ENCODE data around the gene MRPL36. TPM values are rescaled to one million over a fixed set of nuclear protein-coding genes. Genes with fewer than 3 reads are reported as not detected.

Gene MRPL36
- total and polyA plus RNA-seq, 8 donors = 20.7 to 38.4 (median 29.0) TPM

DNA sequence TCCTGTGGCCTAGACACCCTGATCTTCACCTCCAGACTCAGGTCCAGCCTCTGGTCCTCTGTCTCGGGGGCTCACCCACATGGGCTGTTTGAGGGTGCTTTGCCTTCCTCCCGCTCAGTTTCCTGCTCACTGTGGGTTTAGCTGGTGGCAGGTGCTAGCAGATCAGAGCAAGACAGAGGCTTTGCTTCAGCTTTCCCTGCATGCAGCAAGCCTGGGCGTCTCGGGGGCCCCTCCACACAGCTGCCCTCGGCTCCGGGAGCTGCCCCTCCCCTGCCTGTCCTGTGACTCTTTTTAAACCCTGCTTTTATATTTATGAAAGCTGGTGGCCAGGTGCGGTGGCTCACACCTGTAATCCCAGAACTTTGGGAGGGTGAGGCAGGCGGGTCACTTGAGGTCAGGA lies 14.6 kb downstream of the MRPL36 start:
- Histone ChIP-seq H3K4me3 (no peak overlapping the region), H3K9me3 (no peaks in the 10 kb centered on the region), H3K4me1 (no peaks in the 10 kb centered on the region), H3K27me3 (peaks cover 0 to 55% of the 10 kb centered on the region in 2 donors), H3K36me3 (no peaks in the 10 kb centered on the region), H3K27ac (no peak overlapping the region)
- DNase-seq (peak in 1 of 4 donors; percentile 55), ATAC-seq (no peak)
- intact Hi-C loops (cut with DNase I) = no loop called here
- no peak for TF ChIP-seq CTCF (IDR thresholded peaks at IDR 0.05)

GRCh38 chr5:1784197-1785050 lies 15.2 kb downstream of the MRPL36 start:
- no peaks in the 10 kb centered on the region for H3K36me3 ChIP-seq
- H3K4me3 ChIP-seq = no peak overlapping the region
- TF ChIP-seq CTCF (IDR thresholded peaks at IDR 0.05) = no peak
- intact Hi-C loops (cut with DNase I) = no loop called here
- H3K27ac ChIP-seq = no peak overlapping the region
- no peaks in the 10 kb centered on the region for H3K9me3 ChIP-seq
- ATAC-seq = no peak
- DNase-seq = peak in 1 of 4 donors; percentile 57
- H3K27me3 ChIP-seq = peaks cover 0 to 57% of the 10 kb centered on the region in 2 donors
- no peaks in the 10 kb centered on the region for H3K4me1 ChIP-seq

DNA sequence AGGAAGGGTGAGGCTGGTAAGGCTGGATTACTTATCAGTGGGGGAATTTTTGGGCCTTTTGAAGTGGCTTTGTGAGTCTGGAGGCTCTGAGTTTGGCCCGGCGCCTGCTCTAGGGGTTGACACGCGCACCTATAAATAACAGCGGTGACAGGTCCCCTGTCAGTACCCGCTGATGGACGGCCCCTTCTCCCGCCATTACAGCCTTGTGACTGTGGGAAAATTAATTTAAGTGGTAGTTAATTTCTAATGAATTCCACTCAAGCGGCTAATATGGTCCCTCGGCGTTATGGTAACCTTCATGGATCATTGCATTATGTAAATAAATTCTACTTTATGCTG lies 16.5 kb downstream of the MRPL36 start:
- peak in 1 of 4 donors; percentile 51 for DNase-seq
- Histone ChIP-seq H3K4me1 (no peaks in the 10 kb centered on the region), H3K9me3 (no peaks in the 10 kb centered on the region), H3K36me3 (no peaks in the 10 kb centered on the region), H3K4me3 (no peak overlapping the region), H3K27ac (no peak overlapping the region), H3K27me3 (peaks cover 0 to 50% of the 10 kb centered on the region in 2 donors)
- no peak for TF ChIP-seq CTCF (IDR thresholded peaks at IDR 0.05)
- intact Hi-C loops (cut with DNase I) = no loop called here
- ATAC-seq = no peak

DNA sequence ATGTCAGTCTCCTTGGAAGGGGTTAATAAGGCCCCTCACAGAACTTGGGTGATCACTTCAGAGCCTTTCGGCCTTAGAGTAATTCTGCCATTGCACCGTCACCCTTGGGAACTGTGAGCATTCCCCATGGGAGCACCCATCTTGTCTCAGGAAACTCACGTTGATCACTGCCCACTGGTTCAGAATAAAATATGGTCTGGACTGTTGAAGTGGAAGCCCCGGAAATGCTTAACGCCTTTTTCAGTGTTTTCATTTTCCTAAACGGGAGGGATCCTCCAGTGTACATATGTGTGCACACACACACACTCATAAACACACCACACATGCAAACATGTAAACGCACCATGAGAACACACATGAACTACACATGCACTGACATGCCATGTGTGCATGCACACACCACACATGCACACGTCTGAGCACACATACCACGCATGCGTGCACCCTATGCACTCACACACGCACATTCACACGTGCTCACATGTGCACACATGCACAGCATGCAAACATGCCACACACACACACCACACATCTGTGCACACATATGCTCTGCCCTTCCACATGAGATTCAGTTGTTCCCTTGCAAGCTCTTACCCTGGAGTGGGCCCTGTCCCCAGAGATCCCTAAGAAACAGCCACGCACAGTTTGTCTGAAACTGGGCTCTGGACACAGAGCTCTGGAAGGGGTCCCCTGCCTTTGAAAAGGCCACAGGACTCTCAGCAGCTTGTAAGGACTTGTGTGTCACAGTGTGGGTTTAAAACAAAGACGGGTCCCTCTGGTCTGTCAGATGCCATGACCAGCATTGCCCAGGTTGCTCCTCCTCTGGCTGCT lies 17.0 kb downstream of the MRPL36 start:
- Histone ChIP-seq H3K27me3 (peaks cover 0 to 47% of the 10 kb centered on the region in 2 donors), H3K36me3 (no peaks in the 10 kb centered on the region), H3K9me3 (no peaks in the 10 kb centered on the region), H3K27ac (no peak overlapping the region), H3K4me3 (no peak overlapping the region), H3K4me1 (no peaks in the 10 kb centered on the region)
- intact Hi-C loops (cut with DNase I) = no loop called here
- ATAC-seq (no peak), DNase-seq (no peak)
- no peak for TF ChIP-seq CTCF (IDR thresholded peaks at IDR 0.05)
